ENCODE results near the gene NUMBL. TPM values are rescaled to one million over a fixed set of nuclear protein-coding genes. Genes with fewer than 3 reads are reported as not detected.
A peak's percentile ranks its signal among the peaks of the same experiment; 100 is the strongest.

Gene NUMBL
- total and polyA plus RNA-seq, 9 of the 15 experiments (the other 6 are each of a cell fraction or from before 2014, with no cell fraction given), result 0.39 to 38.6 (median 6.6) TPM

DNA sequence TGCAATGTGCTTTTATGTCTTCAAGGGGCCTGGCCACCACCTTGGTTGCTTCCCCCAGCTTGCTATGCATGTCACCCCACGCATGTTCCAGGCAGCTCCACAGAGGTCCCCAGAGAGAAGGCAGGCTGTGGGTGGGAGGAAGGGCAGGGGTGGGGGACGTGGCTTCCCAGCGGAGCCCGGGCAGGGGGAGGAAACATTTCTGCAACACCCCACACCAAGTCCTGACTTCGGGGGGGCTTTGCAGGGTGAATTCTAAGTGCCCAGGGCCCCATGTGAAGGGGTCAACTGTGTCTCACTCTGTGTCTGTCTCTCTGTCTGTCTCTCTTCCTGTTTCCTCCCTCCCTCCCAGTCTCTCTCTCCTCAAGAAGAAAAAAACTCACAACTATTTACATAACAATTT, 49.7 kb downstream of the NUMBL start (continued):
- TF ChIP-seq SMAD4 (CRISPR knock-in tag; conservative IDR thresholded peaks at IDR 0.05), result peak; percentile 68; the same call in 1 of the 2 replicates
- TF ChIP-seq SMAD1 (IDR thresholded peaks at IDR 0.05; ENCODE audit: low read depth, low read length, partially characterized antibody), result no peak
- no peak for TF ChIP-seq DMBX1 (CRISPR knock-in tag; IDR thresholded peaks at IDR 0.05; ENCODE audit: borderline replicate concordance)
- no peak for TF ChIP-seq CBFA2T2 (conservative IDR thresholded peaks at IDR 0.05)
- no peak for TF ChIP-seq ZNF699 (CRISPR knock-in tag; IDR thresholded peaks at IDR 0.05; ENCODE audit: insufficient replicate concordance)
- TF ChIP-seq MYC (IDR thresholded peaks at IDR 0.05; ENCODE audit: low read depth, low read length), result no peak
- TF ChIP-seq MYC (CRISPR knock-in tag; IDR thresholded peaks at IDR 0.05; ENCODE audit: borderline replicate concordance, low read depth), result no peak

DNA sequence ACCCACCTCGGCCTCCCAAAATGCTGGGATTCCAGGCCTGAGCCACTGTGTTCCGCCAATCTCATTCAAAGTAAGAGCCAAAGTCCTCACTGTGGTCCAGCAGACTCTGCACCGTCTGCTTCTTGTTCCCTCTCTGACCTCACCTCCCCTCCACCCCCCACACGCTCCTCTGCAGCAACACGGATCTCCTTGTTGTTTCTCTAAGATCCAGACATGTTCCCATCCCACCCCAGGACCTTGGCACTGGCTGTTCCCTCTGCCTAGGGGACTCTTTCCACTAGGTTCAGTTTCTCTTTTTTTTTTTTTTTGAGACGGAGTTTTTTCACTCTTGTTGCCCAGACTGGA, 50.8 kb downstream of the NUMBL start:
- Histone ChIP-seq H3K4me1 (replicated peaks in 1 of 2; ENCODE audit: control insufficient read depth in 2 of 2, insufficient read depth in 2 of 2, low read length in 2 of 2) (peaks cover 4 to 22% of the 10 kb centered on the region in 2 experiments; a peak in 4 of 5 replicates), H3K79me2 (ENCODE audit: control insufficient read depth, insufficient read depth, low read length) (no peaks in the 10 kb centered on the region), H3K4me2 (ENCODE audit: insufficient read depth, low read length) (no peak overlapping the region), H3K4me3 (no peak overlapping the region), H4K20me1 (replicated peaks; ENCODE audit: control insufficient read depth, insufficient read depth, low read length) (no peaks in the 10 kb centered on the region), H3K9me1 (ENCODE audit: control insufficient read depth, insufficient read depth, low read length) (no peaks in the 10 kb centered on the region), H3K9ac (ENCODE audit: insufficient read depth in 1 of 2, low read depth in 2 of 2, low read length in 2 of 2) (peak overlapping the region in 1 of 2 experiments; percentile 62; a peak in 1 of 4 replicates), H3K27ac (ENCODE audit: extremely low read depth, low read depth, low read length) (no peak overlapping the region), H2AFZ (ENCODE audit: low read depth, low read length) (0 out of 2 replicates have a peak overlapping the region, but pooled peaks have one; percentile 56), H3K27me3 (ENCODE audit: control insufficient read depth in 2 of 2, insufficient read depth in 2 of 2, low read length in 2 of 2) (no peaks in the 10 kb centered on the region), H3K9me3 (replicated peaks; ENCODE audit: control insufficient read depth, insufficient read depth, low read depth, low read length) (no peaks in the 10 kb centered on the region), H3K36me3 (ENCODE audit: control insufficient read depth, insufficient read depth, low read length) (no peaks in the 10 kb centered on the region)
- ChIA-PET POLR2A (interaction anchor here (0.7 kb wide), 1 partner anchor 24 kb away, joined by 3 read pairs; no protein-coding TSS in a partner anchor), CTCF (ENCODE audit: low intra/inter-chr PET ratio) (no interaction called here)
- DNase-seq (ENCODE audit: extremely low read depth in 1 of 4, low spot score in 3 of 4) (peak in 1 of 4 experiments; percentile 18), FAIRE-seq (no peak), ATAC-seq (no peak)
- no TSS peak for BruUV-seq (replicated peaks)
- in situ Hi-C loops (cut with MboI), result loop anchor here (5.0 kb wide), 1 partner anchor 332 kb away; no protein-coding TSS in a partner anchor
- intact Hi-C loops (cut with micrococcal nuclease), result no loop called here
- WGBS (ENCODE audit: insufficient coverage, low coverage, missing lambda C conversion rate), result 59% methylated on average over 4 of the region's 6 CpGs
- TF ChIP-seq ZNF121 (CRISPR knock-in tag; conservative IDR thresholded peaks at IDR 0.05), result 0 out of 2 replicates have a peak, but pooled peaks have one; percentile 2
- TF ChIP-seq CEBPG (CRISPR knock-in tag; IDR thresholded peaks at IDR 0.05), result no peak
- no peak for TF ChIP-seq CEBPG (tag; conservative IDR thresholded peaks at IDR 0.05 in 1 of 2, IDR thresholded peaks at IDR 0.05 in 1 of 2)
- TF ChIP-seq, protein P1, sequence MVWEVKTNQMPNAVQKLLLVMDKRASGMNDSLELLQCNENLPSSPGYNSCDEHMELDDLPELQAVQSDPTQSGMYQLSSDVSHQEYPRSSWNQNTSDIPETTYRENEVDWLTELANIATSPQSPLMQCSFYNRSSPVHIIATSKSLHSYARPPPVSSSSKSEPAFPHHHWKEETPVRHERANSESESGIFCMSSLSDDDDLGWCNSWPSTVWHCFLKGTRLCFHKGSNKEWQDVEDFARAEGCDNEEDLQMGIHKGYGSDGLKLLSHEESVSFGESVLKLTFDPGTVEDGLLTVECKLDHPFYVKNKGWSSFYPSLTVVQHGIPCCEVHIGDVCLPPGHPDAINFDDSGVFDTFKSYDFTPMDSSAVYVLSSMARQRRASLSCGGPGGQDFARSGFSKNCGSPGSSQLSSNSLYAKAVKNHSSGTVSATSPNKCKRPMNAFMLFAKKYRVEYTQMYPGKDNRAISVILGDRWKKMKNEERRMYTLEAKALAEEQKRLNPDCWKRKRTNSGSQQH (CRISPR knock-in tag; IDR thresholded peaks at IDR 0.05), result no peak
- TF ChIP-seq, protein P2, sequence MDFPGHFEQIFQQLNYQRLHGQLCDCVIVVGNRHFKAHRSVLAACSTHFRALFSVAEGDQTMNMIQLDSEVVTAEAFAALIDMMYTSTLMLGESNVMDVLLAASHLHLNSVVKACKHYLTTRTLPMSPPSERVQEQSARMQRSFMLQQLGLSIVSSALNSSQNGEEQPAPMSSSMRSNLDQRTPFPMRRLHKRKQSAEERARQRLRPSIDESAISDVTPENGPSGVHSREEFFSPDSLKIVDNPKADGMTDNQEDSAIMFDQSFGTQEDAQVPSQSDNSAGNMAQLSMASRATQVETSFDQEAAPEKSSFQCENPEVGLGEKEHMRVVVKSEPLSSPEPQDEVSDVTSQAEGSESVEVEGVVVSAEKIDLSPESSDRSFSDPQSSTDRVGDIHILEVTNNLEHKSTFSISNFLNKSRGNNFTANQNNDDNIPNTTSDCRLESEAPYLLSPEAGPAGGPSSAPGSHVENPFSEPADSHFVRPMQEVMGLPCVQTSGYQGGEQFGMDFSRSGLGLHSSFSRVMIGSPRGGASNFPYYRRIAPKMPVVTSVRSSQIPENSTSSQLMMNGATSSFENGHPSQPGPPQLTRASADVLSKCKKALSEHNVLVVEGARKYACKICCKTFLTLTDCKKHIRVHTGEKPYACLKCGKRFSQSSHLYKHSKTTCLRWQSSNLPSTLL (IDR thresholded peaks at IDR 0.05), result peak; percentile 86
- TF ChIP-seq, protein P3, sequence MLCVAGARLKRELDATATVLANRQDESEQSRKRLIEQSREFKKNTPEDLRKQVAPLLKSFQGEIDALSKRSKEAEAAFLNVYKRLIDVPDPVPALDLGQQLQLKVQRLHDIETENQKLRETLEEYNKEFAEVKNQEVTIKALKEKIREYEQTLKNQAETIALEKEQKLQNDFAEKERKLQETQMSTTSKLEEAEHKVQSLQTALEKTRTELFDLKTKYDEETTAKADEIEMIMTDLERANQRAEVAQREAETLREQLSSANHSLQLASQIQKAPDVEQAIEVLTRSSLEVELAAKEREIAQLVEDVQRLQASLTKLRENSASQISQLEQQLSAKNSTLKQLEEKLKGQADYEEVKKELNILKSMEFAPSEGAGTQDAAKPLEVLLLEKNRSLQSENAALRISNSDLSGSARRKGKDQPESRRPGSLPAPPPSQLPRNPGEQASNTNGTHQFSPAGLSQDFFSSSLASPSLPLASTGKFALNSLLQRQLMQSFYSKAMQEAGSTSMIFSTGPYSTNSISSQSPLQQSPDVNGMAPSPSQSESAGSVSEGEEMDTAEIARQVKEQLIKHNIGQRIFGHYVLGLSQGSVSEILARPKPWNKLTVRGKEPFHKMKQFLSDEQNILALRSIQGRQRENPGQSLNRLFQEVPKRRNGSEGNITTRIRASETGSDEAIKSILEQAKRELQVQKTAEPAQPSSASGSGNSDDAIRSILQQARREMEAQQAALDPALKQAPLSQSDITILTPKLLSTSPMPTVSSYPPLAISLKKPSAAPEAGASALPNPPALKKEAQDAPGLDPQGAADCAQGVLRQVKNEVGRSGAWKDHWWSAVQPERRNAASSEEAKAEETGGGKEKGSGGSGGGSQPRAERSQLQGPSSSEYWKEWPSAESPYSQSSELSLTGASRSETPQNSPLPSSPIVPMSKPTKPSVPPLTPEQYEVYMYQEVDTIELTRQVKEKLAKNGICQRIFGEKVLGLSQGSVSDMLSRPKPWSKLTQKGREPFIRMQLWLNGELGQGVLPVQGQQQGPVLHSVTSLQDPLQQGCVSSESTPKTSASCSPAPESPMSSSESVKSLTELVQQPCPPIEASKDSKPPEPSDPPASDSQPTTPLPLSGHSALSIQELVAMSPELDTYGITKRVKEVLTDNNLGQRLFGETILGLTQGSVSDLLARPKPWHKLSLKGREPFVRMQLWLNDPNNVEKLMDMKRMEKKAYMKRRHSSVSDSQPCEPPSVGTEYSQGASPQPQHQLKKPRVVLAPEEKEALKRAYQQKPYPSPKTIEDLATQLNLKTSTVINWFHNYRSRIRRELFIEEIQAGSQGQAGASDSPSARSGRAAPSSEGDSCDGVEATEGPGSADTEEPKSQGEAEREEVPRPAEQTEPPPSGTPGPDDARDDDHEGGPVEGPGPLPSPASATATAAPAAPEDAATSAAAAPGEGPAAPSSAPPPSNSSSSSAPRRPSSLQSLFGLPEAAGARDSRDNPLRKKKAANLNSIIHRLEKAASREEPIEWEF (CRISPR knock-in tag; IDR thresholded peaks at IDR 0.05), result no peak

Data from K562 (cell line).